Measurements from ENCODE around the gene FAM83D. TPM values are rescaled to one million over a fixed set of nuclear protein-coding genes. Genes with fewer than 3 reads are reported as not detected.

The FAM83D gene
- total and polyA plus RNA-seq, 2 of the 4 experiments (the other 2 are of a cell fraction), result 20.4 to 26.4 TPM

DNA sequence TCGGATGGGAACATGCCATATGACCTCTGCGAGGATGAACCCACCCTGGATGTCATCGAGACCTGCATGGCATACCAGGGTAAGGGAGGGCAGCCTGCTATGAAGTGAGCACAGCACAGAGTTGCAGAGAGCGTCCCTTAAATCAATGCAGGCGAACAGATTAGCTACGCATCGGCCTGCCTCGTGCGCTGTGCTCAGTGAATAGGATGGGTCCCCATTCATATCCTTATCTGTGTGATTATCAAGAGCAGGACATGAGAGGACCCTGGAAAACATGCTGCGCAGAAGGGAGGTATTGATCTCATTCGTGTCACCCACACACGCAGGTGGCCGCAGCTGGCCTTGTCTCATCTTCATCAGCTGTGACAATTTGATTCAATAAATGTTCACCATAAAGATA is 25.6 kb upstream of the FAM83D start:
- H4K91ac ChIP-seq (ENCODE audit: insufficient read depth, low read depth, low read length), result no peak overlapping the region
- no TSS peak for BruUV-seq (replicated peaks)
- POLR2A ChIA-PET (ENCODE audit: unreplicated experiment), result no interaction called here

More for the DNA sequence above, 25.6 kb upstream of the FAM83D start:
- Histone ChIP-seq H4K8ac (ENCODE audit: low read depth in 2 of 2, low read length in 2 of 2) (no peak overlapping the region), H2AFZ (replicated peaks; ENCODE audit: low read length, poor library complexity) (no peak overlapping the region), H3K4me3 (ENCODE audit: insufficient read depth, low read depth, low read length) (no peak overlapping the region), H3K4ac (ENCODE audit: low read depth, low read length) (no peak overlapping the region), H3K27ac (ENCODE audit: insufficient read depth, low read length) (no peak overlapping the region), H3K56ac (ENCODE audit: extremely low read depth, insufficient read depth, low read length) (no peak overlapping the region), H2BK15ac (ENCODE audit: low read depth, low read length) (no peak overlapping the region), H3K27me3 (ENCODE audit: control insufficient read depth, insufficient read depth, low read length) (peaks cover 17% of the 10 kb centered on the region), H3K9me1 (ENCODE audit: insufficient read depth, low read length) (no peaks in the 10 kb centered on the region), H2BK5ac (ENCODE audit: low read depth, low read length, poor library complexity, severe bottlenecking) (no peak overlapping the region), H4K5ac (ENCODE audit: low read depth, low read length) (no peak overlapping the region), H3K4me1 (ENCODE audit: control insufficient read depth, insufficient read depth, low read length) (no peaks in the 10 kb centered on the region), H3K14ac (replicated peaks; ENCODE audit: low read depth, low read length) (no peak overlapping the region), H3K23ac (ENCODE audit: low read depth, low read length) (no peak overlapping the region), H3K9ac (ENCODE audit: low read depth, low read length) (no peak overlapping the region), H3K4me2 (ENCODE audit: low read depth, low read length) (no peak overlapping the region), H3K79me1 (ENCODE audit: low read depth in 1 of 2, low read length in 2 of 2) (no peaks in the 10 kb centered on the region), H4K20me1 (ENCODE audit: insufficient read depth, low read length) (no peaks in the 10 kb centered on the region), H3K9me3 (ENCODE audit: control insufficient read depth, insufficient read depth, low read length) (peaks cover 2% of the 10 kb centered on the region; the same call in 1 of the 2 replicates), H2BK20ac (ENCODE audit: low read depth, low read length) (no peak overlapping the region), H2AK5ac (ENCODE audit: low read depth, low read length) (no peak overlapping the region), H2AK9ac (replicated peaks; ENCODE audit: low read depth, low read length, poor library complexity) (no peak overlapping the region), H2BK120ac (ENCODE audit: low read depth, low read length) (no peak overlapping the region), H3K36me3 (ENCODE audit: control insufficient read depth, insufficient read depth, low read length) (no peaks in the 10 kb centered on the region), H3K18ac (ENCODE audit: low read depth, low read length) (no peak overlapping the region)
- dilution Hi-C loops (cut with HindIII; ENCODE audit: low sequenced_read_pairs, unreplicated experiment) (no loop called here), intact Hi-C loops (cut with micrococcal nuclease) (no loop called here), in situ Hi-C loops (cut with MboI; ENCODE audit: low sequenced_read_pairs) (no loop called here)
- ATAC-seq (ENCODE audit: low read depth), result no peak
- CTCF ChIA-PET, result no interaction called here
- DNase-seq, result no peak
- TF ChIP-seq, protein P1, sequence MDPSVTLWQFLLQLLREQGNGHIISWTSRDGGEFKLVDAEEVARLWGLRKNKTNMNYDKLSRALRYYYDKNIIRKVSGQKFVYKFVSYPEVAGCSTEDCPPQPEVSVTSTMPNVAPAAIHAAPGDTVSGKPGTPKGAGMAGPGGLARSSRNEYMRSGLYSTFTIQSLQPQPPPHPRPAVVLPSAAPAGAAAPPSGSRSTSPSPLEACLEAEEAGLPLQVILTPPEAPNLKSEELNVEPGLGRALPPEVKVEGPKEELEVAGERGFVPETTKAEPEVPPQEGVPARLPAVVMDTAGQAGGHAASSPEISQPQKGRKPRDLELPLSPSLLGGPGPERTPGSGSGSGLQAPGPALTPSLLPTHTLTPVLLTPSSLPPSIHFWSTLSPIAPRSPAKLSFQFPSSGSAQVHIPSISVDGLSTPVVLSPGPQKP (IDR thresholded peaks at IDR 0.05; ENCODE audit: borderline replicate concordance, low read depth, low read length), result no peak
- TF ChIP-seq RFX5 (IDR thresholded peaks at IDR 0.05; ENCODE audit: low read depth, low read length), result no peak
- TF ChIP-seq CHD1 (IDR thresholded peaks at IDR 0.05; ENCODE audit: low read depth, low read length), result no peak
- no peak for TF ChIP-seq NFE2L2 (IDR thresholded peaks at IDR 0.05; ENCODE audit: low read depth, low read length)
- no peak for TF ChIP-seq RCOR1 (IDR thresholded peaks at IDR 0.05; ENCODE audit: insufficient replicate concordance, low read length)
- no peak for TF ChIP-seq BHLHE40 (IDR thresholded peaks at IDR 0.05; ENCODE audit: low read depth, low read length)
- TF ChIP-seq MAFK (IDR thresholded peaks at IDR 0.05; ENCODE audit: low read depth, low read length), result no peak
- no peak for TF ChIP-seq CEBPB (IDR thresholded peaks at IDR 0.05; ENCODE audit: low read depth, low read length)
- no peak for TF ChIP-seq POLR2A (IDR thresholded peaks at IDR 0.05; ENCODE audit: low read depth, low read length)
- TF ChIP-seq, protein P2, sequence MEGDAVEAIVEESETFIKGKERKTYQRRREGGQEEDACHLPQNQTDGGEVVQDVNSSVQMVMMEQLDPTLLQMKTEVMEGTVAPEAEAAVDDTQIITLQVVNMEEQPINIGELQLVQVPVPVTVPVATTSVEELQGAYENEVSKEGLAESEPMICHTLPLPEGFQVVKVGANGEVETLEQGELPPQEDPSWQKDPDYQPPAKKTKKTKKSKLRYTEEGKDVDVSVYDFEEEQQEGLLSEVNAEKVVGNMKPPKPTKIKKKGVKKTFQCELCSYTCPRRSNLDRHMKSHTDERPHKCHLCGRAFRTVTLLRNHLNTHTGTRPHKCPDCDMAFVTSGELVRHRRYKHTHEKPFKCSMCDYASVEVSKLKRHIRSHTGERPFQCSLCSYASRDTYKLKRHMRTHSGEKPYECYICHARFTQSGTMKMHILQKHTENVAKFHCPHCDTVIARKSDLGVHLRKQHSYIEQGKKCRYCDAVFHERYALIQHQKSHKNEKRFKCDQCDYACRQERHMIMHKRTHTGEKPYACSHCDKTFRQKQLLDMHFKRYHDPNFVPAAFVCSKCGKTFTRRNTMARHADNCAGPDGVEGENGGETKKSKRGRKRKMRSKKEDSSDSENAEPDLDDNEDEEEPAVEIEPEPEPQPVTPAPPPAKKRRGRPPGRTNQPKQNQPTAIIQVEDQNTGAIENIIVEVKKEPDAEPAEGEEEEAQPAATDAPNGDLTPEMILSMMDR (conservative IDR thresholded peaks at IDR 0.05; ENCODE audit: low read depth, low read length), result no peak
- TF ChIP-seq, protein P3, sequence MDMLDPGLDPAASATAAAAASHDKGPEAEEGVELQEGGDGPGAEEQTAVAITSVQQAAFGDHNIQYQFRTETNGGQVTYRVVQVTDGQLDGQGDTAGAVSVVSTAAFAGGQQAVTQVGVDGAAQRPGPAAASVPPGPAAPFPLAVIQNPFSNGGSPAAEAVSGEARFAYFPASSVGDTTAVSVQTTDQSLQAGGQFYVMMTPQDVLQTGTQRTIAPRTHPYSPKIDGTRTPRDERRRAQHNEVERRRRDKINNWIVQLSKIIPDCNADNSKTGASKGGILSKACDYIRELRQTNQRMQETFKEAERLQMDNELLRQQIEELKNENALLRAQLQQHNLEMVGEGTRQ (IDR thresholded peaks at IDR 0.05; ENCODE audit: low read depth, low read length), result no peak
- no peak for TF ChIP-seq RAD21 (IDR thresholded peaks at IDR 0.05; ENCODE audit: low read length)
- TF ChIP-seq MXI1 (IDR thresholded peaks at IDR 0.05; ENCODE audit: borderline replicate concordance, low read depth, low read length), result no peak
- TF ChIP-seq SMC3 (IDR thresholded peaks at IDR 0.05; ENCODE audit: low read depth, low read length), result no peak
- WGBS, 2 experiments (ENCODE audit: extremely low coverage in 2 of 2, insufficient read length in 1 of 2), result 17% methylated on average over 1 of the region's 13 CpGs; no CpG with 5 or more reads in 1 of the 2 experiments

All from IMR-90 (cell line).